HG03460 (cell line): Measurements from ENCODE around the gene SGPP2.
"Not testable (repeated sequence)": the region's sequence is repeated elsewhere in the genome, so short reads cannot be mapped to it uniquely, and the experiment has no call there.

Experiments used
- ATAC-seq: cut with Tn5 transposase; IDR thresholded peaks from one replicate; pipeline ENCODE4 v1.9.1; 2021; ENCODE audit not compliant: unreplicated experiment

SGPP2 gene

DNA sequence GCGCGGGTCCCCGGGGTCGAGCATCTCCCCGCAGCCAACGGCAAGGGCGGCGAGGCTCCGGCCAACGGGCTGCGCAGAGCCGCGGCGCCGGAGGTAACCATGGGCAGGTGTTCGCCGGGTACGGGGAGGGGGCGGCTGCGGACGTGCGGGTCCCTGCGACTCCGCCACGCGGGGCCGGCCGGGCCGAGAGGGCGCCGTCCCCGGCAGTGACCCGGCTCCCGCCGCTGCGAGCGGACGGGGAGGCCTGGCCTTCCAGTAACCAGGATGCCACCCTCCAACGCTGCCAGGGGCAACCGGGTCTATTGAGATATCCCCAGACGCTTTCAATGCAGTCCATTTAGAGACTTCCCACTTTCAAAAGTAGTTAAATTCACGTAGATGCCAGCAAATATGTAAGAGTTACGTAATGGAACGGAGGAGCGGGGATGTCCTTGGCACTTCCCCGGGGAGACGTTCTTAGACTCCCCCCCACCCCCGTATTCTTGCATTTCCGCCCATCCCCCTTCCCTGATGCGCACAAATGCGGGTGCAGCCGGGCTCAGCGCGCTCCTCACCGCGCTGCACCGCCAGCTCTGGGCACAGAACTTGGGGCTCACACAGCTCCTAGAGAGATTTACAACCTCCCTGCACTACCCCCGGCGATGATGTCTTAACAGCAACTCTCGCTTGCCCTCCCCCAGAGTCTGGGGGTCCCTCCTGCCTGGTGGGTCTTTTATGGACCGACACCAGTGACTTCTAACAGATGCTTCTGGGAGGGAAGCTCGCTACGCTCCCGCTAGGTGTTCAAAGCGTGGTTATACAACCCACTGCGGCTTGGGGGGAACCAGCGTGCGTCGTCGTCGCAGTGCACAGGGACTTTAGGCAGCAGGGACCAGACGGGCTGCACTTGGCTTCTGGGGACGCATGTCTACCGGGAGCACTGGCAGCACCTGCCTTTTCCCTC, 657 bp downstream of the SGPP2 start:
- ATAC-seq, result no peak

DNA sequence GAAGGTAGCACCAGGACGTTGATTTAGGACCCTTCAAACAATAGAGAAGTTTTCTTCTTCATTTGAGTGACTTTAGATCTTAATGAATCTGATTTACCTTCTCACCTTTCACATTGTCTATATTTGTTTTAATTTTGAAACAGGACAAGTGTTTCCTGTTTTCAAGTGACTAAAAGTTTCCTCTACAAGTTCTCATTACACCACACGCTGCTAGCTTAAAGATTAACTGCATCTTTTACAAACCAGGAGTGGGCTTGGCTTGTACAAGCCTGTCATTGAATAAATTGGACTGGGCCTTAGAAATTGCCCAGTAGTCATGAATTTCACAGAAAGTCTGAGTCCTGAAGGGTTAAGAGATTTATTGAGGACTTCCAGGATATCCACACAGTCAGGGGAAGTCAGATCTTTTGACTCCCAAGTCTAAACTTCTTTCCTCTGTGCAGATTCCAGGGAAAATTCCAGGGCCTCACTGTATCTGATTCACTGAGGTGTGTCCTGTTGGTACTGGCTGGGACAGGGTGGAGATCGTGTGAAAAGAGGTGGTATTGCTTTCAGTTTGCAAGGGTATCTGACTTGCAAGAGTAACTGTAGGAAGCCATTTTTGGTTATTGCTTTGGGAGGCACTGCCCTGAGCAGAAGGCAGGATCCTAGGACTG, 3.4 kb downstream of the SGPP2 start:
- peak; percentile 51 for ATAC-seq

DNA sequence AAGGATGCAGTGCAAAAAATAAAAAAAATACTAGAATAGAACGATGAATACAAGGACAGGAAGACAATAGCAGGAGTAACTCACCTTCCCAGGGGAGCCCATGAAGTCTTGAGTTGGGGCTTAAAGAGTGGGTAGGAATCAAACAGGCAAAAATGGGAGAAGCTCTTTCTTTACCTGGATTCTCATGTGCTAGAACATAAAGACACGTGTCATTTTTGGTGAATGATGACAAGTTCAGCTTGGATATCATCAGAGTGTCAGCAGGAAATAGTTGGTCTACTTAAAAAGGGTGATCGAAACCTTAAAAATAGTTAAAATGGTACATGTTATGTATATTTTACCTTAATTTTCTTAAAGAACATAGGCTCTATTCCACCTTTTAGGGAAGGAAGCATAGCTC, 5.7 kb downstream of the SGPP2 start:
- no peak for ATAC-seq

- ATAC-seq, result no peak
These were observed 6.3 kb downstream of the SGPP2 start for GRCh38 chr2:222430681-222431080.

DNA sequence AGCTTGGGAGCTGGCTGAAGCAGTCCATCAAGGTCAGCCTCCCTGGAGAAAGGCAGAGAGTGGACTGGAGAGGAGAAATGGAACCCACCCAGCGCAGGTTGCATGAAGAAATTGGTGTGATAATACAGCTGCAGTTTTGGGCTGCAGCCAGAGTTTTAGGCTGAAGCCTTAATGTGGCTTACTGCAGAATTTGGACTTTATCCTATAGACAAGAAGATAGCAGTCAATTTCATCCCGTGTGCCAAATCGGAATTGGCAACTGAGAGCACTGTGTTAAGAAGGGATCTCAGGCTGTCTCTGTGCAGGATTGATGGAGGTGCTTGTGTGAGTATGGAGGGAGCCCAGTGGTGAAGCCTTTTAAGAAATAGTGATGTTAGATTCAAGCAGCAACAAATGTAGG, 7.5 kb downstream of the SGPP2 start:
- ATAC-seq, result no peak

- ATAC-seq, result peak; percentile 79
These were observed 9.2 kb downstream of the SGPP2 start for GRCh38 chr2:222433332-222434173.

DNA sequence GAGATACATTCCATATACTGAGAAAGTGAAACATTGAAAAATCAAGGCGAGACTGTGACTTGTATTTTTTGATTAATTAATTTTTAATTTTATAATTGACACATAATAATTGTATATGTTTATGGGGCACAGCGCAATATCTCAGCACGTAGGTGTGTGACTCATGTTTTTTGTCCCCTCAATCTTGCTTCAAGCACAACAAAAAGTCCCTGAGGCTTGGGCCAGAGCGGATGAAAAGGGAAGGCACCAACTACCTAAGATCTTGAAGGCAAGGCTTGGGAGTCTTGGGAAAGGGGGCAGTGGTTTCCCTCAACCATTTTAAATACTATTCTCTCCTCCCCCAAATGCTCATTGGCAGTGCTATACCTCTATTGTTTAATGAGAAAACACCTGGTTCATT, 9.9 kb downstream of the SGPP2 start:
- peak; percentile 37 for ATAC-seq

DNA sequence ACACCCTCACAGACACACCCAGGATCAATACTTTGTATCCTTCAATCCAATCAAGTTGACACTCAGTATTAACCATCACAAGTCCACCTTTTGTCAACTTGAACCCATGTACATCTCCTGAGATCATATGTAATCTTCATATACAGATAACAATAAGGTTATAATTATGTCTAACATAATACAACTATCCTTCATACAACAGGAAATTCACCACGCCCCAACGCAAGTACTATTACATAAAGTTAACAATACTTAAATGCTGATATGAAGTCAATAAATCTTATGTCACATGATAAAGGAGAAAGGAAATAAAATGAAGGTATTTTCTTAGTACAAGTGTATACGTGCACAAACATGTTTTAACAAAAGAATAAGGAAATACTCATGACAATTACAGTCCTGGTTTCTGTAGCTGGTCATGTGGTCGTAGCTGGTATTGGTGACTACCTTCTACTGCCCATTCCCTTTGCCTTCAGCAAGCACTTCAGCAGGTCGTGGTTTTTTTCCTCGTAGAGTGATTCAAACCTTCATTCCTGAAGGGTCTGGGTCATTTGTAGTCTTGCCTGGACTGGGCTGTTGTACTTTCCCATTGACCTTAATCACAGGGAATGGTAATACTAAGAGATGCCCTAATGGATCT, 11.2 kb downstream of the SGPP2 start:
- ATAC-seq, result not testable (repeated sequence)

DNA sequence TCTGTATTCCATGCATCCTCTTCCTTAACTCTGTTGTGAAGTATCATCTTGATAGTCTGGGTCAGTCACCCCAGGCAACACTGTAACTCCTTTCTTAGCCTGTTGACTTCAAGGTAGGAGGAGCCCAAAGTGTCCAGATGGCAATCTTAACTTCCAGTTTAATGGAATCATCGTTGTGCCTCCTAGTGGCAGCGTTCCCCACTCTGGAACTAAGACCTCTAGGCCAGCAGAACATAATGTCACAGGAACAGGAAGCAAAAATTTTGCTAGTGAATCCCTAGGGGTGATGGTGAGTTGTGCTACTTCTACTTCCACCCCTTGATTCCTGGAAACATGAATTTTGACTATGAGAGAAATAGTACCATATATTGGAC, 11.7 kb downstream of the SGPP2 start:
- no peak for ATAC-seq

GRCh38 chr2:222439692-222440091, 15.3 kb downstream of the SGPP2 start:
- ATAC-seq, result no peak

- ATAC-seq, result no peak
These were observed 16.5 kb downstream of the SGPP2 start for GRCh38 chr2:222440673-222441422.

- ATAC-seq, result no peak
These were observed 18.3 kb downstream of the SGPP2 start for GRCh38 chr2:222442665-222443064.

DNA sequence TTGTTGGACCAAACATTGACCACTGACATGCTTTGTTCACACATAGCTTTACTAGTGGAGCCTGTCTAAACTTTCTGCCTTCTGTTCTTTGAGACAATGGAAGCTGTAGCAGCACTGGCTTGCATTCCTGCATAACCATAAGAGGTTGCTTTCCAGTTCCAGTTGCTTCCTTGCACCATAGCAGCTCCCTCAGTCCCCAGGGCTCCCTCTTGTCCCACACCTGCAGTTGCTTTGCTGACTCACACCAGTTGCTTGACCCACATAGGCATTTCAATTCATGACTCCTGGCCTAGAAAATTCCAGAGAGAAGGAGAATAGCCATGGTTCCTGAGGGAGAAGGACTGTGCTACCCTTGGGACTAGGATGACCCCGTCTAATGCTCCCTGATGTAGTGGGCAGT, 20.9 kb downstream of the SGPP2 start:
- ATAC-seq, result no peak

DNA sequence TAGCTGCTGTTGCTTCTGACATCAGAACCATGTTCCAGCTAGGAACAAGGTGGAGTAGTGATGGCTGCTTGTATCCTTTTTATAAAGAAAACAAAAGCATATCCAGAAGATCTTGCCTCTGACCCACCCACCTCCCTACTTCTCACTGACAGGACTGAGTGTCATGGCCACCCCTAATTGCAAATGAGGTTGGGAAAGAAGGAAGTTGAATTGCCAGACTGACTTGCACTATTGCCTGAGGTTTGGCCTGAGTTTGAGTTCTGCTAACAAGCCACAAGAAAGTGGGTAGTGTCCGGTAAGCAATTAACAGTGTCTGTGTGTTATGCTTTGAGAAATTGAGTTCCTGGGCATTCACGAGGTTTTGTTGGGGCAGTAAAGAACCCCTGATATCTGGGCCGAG, 22.8 kb downstream of the SGPP2 start:
- no peak for ATAC-seq

- no peak for ATAC-seq
These were observed 24.4 kb downstream of the SGPP2 start for GRCh38 chr2:222448748-222449181.

GRCh38 chr2:222450021-222450420, 25.7 kb downstream of the SGPP2 start:
- no peak for ATAC-seq

DNA sequence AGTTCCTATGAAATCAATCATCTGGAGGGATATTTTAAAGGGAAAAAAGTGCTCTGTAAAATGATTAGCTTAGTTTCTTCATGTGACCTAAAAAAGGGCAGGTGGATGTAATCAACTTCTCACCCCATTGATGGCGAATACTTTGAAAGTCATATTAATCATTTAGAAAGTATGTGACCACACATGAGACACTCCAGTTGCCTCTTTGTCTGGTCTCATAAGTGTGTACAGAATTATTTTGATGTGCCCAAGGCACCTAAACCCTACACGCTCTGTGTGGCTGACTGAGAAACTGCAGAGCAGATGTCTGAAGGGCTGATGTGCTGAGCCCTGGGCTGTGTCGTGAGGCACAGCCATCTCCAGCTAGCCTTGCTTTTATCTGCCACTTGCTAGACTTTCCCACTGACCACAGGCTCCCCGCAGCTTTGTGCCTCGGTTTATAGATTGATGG, 26.9 kb downstream of the SGPP2 start:
- ATAC-seq, result peak; percentile 100

- no peak for ATAC-seq
These were observed 28.1 kb downstream of the SGPP2 start for GRCh38 chr2:222452422-222452950.

- no peak for ATAC-seq
These were observed 32.2 kb downstream of the SGPP2 start for GRCh38 chr2:222456479-222457077.
